ENCODE results near the gene IZUMO1R. TPM values are rescaled to one million over a fixed set of nuclear protein-coding genes. Genes with fewer than 3 reads are reported as not detected.

Gene IZUMO1R
- total and polyA plus RNA-seq, 2 donors (not counting 3 experiments of a cell fraction or from before 2014, with no cell fraction given), result not detected

GRCh38 chr11:94309757-94310156 is 5.4 kb downstream of the IZUMO1R start:
- Histone ChIP-seq H3K9me1 (replicated peaks; ENCODE audit: control insufficient read depth, extremely low read depth, insufficient read depth, low read length) (no peaks in the 10 kb centered on the region), H3K4me1 (ENCODE audit: control insufficient read depth, extremely low read depth, insufficient read depth, low read length) (no peaks in the 10 kb centered on the region), H3K79me2 (ENCODE audit: control insufficient read depth, insufficient read depth, low read length) (no peaks in the 10 kb centered on the region), H3K9me3 (replicated peaks; ENCODE audit: control insufficient read depth, insufficient read depth, low read length) (no peaks in the 10 kb centered on the region), H2AFZ (ENCODE audit: low read depth, low read length) (no peak overlapping the region), H3K36me3 (ENCODE audit: control insufficient read depth in 2 of 2, extremely low read depth in 1 of 2, insufficient read depth in 2 of 2, low read length in 2 of 2) (no peaks in the 10 kb centered on the region), H3K9ac (replicated peaks; ENCODE audit: extremely low read depth, insufficient read depth, low read length) (no peak overlapping the region), H3K27me3 (ENCODE audit: control insufficient read depth in 2 of 2, insufficient read depth in 2 of 2, low read length in 2 of 2) (no peaks in the 10 kb centered on the region), H4K20me1 (replicated peaks; ENCODE audit: control insufficient read depth, extremely low read depth, insufficient read depth, low read length) (no peaks in the 10 kb centered on the region), H3K27ac (ENCODE audit: insufficient read depth, low read depth, low read length) (no peak overlapping the region), H3K4me2 (ENCODE audit: insufficient read depth, low read length) (no peak overlapping the region), H3K4me3 (replicated peaks in 1 of 3; ENCODE audit: insufficient read depth in 1 of 3, low read depth in 1 of 3, low read length in 3 of 3) (no peak overlapping the region)
- FAIRE-seq (no peak), DNase-seq (ENCODE audit: low read depth, low spot score) (no peak)
- ChIA-PET CTCF (no interaction called here), POLR2A (no interaction called here)
- TF ChIP-seq CTCF (IDR thresholded peaks at IDR 0.05; ENCODE audit: extremely low read depth in 1 of 2, insufficient read depth in 1 of 2, low read depth in 1 of 2, low read length in 2 of 2) (no peak), MAX (IDR thresholded peaks at IDR 0.05; ENCODE audit: insufficient read depth, insufficient read length) (no peak), EZH2 (IDR thresholded peaks at IDR 0.05; ENCODE audit: borderline replicate concordance, low read depth, low read length, severe bottlenecking) (no peak)
- dilution Hi-C loops (cut with MboI; ENCODE audit: extremely low pct_ligation_motif_present, low sequenced_read_pairs) (no loop called here), intact Hi-C loops (cut with micrococcal nuclease) (no loop called here)
- BruUV-seq (replicated peaks), result no TSS peak

- H4K20me1 ChIP-seq (replicated peaks; ENCODE audit: control insufficient read depth, extremely low read depth, insufficient read depth, low read length), result no peaks in the 10 kb centered on the region
- H3K4me2 ChIP-seq (ENCODE audit: insufficient read depth, low read length), result no peak overlapping the region
- TF ChIP-seq CTCF (IDR thresholded peaks at IDR 0.05; ENCODE audit: extremely low read depth in 1 of 2, insufficient read depth in 1 of 2, low read depth in 1 of 2, low read length in 2 of 2) (no peak), POLR2AphosphoS5 (IDR thresholded peaks at IDR 0.05; ENCODE audit: insufficient read depth, low read depth, low read length) (no peak), EZH2 (IDR thresholded peaks at IDR 0.05; ENCODE audit: borderline replicate concordance, low read depth, low read length, severe bottlenecking) (no peak), MAX (IDR thresholded peaks at IDR 0.05; ENCODE audit: insufficient read depth, insufficient read length) (no peak), JUN (IDR thresholded peaks at IDR 0.05; ENCODE audit: borderline replicate concordance, insufficient read depth, insufficient read length, low read depth) (no peak), POLR2A (IDR thresholded peaks at IDR 0.05; ENCODE audit: low read depth, low read length) (no peak), MYC (IDR thresholded peaks at IDR 0.05; ENCODE audit: low read depth, low read length) (no peak), FOS (IDR thresholded peaks at IDR 0.05; ENCODE audit: borderline replicate concordance, insufficient read depth, low read length) (no peak), GATA2 (IDR thresholded peaks at IDR 0.05; ENCODE audit: insufficient read depth, insufficient read length, low read depth, low read length) (no peak)
- no peaks in the 10 kb centered on the region for H3K4me1 ChIP-seq (ENCODE audit: control insufficient read depth, extremely low read depth, insufficient read depth, low read length)
- dilution Hi-C loops (cut with MboI; ENCODE audit: extremely low pct_ligation_motif_present, low sequenced_read_pairs) (no loop called here), intact Hi-C loops (cut with micrococcal nuclease) (no loop called here)
- FAIRE-seq (no peak), DNase-seq (ENCODE audit: low read depth, low spot score) (no peak)
- no peaks in the 10 kb centered on the region for H3K9me1 ChIP-seq (replicated peaks; ENCODE audit: control insufficient read depth, extremely low read depth, insufficient read depth, low read length)
- H3K36me3 ChIP-seq (ENCODE audit: control insufficient read depth in 2 of 2, extremely low read depth in 1 of 2, insufficient read depth in 2 of 2, low read length in 2 of 2), result no peaks in the 10 kb centered on the region
- H3K4me3 ChIP-seq (replicated peaks in 1 of 3; ENCODE audit: insufficient read depth in 1 of 3, low read depth in 1 of 3, low read length in 3 of 3), result no peak overlapping the region
- H3K27ac ChIP-seq (ENCODE audit: insufficient read depth, low read depth, low read length), result no peak overlapping the region
- BruUV-seq (replicated peaks), result no TSS peak
- no peaks in the 10 kb centered on the region for H3K9me3 ChIP-seq (replicated peaks; ENCODE audit: control insufficient read depth, insufficient read depth, low read length)
- H3K9ac ChIP-seq (replicated peaks; ENCODE audit: extremely low read depth, insufficient read depth, low read length), result no peak overlapping the region
- ChIA-PET CTCF (no interaction called here), POLR2A (no interaction called here)
- no peaks in the 10 kb centered on the region for H3K79me2 ChIP-seq (ENCODE audit: control insufficient read depth, insufficient read depth, low read length)
- no peaks in the 10 kb centered on the region for H3K27me3 ChIP-seq (ENCODE audit: control insufficient read depth in 2 of 2, insufficient read depth in 2 of 2, low read length in 2 of 2)
- no peak overlapping the region for H2AFZ ChIP-seq (ENCODE audit: low read depth, low read length)
Observed at GRCh38 chr11:94310191-94310875, 6.0 kb downstream of the IZUMO1R start.

Measured in endothelial cell of umbilical vein (primary cell).